Neural crest cell (in vitro differentiated cells): Measurements from ENCODE around the gene SORBS2. TPM values are rescaled to one million over a fixed set of nuclear protein-coding genes. Genes with fewer than 3 reads are reported as not detected.

Experiments used
- DNase-seq: peaks from one replicate; pipeline ENCODE4 v3.0.0; 2021; ENCODE audit warnings: low read depth, mixed read lengths, low spot score
- H3K27ac Mint-ChIP-seq: one replicate; pipeline ENCODE4 v1.8.0; 2021; ENCODE audit warnings: mild to moderate bottlenecking, mixed read lengths; ENCODE audit not compliant: unreplicated experiment
- H3K27me3 Mint-ChIP-seq: 2 replicates; pipeline ENCODE4 v1.8.0; 2021; ENCODE audit warnings: low read depth, mild to moderate bottlenecking, mixed read lengths
- H3K36me3 Mint-ChIP-seq: 2 replicates; pipeline ENCODE4 v1.8.0; 2021; ENCODE audit warnings: low read depth, mild to moderate bottlenecking, mixed read lengths
- H3K4me1 Mint-ChIP-seq: 2 replicates; pipeline ENCODE4 v1.8.0; 2021; ENCODE audit warnings: mixed read lengths
- H3K4me3 Mint-ChIP-seq: one replicate; pipeline ENCODE4 v1.8.0; 2021; ENCODE audit warnings: mild to moderate bottlenecking, mixed read lengths
- H3K9me3 Mint-ChIP-seq: 2 replicates; pipeline ENCODE4 v1.8.0; 2021; ENCODE audit warnings: mixed read lengths
- total RNA-seq: library from RNA; stranded (reverse); gene quantifications from 2 replicates; pipeline ENCODE4 v1.2.1, GENCODE V29; 2021
- TF ChIP-seq, protein P1 (sequence below): fragments of 200-600 bp; sonication (generic); conservative IDR thresholded peaks from 2 replicates; pipeline ENCODE4 v1.5.0; 2021; ENCODE audit warnings: antibody characterized with exemption, mild to moderate bottlenecking

Gene SORBS2
- total RNA-seq, 1 donor from 2014 or later = 42.3 TPM

DNA sequence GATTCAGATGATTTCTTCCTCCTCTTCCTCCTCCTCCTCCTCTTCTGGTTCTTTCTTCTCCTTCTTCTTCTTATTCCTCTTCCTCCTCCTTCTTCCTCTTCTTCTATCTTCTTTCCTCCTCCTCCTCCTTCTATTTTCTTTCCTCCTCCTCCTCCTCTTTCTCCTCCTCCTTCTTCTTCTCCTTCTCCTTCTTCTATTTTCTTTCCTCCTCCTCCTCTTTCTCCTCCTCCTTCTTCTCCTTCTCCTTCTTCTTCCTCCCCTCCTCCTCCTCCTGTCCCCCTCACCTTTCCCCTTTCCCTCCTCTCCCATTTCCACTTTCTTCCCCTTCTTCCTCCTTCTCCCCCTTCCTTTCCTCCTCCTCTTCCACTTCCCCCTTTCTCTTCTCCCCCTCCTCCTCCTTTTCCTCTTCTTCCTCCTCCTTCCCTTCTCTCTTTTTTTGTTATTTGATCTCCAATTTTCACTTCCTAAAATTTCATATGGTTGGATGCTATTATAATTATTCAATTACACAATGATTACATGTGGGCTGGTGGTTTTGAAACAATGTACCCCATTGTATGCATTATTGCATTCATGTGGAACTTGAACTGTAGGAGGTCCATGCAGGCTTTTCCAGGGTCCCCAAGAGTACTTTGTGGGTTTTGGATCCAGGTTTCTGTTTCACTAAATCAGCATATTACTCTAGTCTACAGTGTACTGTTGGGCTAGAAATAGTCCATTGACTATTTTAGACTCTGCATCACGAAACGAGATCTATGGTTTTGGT, 68.1 kb downstream of the SORBS2 start:
- DNase-seq = no peak
- TF ChIP-seq, protein P1, sequence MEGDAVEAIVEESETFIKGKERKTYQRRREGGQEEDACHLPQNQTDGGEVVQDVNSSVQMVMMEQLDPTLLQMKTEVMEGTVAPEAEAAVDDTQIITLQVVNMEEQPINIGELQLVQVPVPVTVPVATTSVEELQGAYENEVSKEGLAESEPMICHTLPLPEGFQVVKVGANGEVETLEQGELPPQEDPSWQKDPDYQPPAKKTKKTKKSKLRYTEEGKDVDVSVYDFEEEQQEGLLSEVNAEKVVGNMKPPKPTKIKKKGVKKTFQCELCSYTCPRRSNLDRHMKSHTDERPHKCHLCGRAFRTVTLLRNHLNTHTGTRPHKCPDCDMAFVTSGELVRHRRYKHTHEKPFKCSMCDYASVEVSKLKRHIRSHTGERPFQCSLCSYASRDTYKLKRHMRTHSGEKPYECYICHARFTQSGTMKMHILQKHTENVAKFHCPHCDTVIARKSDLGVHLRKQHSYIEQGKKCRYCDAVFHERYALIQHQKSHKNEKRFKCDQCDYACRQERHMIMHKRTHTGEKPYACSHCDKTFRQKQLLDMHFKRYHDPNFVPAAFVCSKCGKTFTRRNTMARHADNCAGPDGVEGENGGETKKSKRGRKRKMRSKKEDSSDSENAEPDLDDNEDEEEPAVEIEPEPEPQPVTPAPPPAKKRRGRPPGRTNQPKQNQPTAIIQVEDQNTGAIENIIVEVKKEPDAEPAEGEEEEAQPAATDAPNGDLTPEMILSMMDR = no peak
- Mint-ChIP-seq H3K4me3 (no peak overlapping the region), H3K27ac (no peak overlapping the region), H3K36me3 (peaks cover 2% of the 10 kb centered on the region), H3K4me1 (peaks cover 39% of the 10 kb centered on the region), H3K9me3 (peaks cover 5% of the 10 kb centered on the region), H3K27me3 (no peaks in the 10 kb centered on the region)

DNA sequence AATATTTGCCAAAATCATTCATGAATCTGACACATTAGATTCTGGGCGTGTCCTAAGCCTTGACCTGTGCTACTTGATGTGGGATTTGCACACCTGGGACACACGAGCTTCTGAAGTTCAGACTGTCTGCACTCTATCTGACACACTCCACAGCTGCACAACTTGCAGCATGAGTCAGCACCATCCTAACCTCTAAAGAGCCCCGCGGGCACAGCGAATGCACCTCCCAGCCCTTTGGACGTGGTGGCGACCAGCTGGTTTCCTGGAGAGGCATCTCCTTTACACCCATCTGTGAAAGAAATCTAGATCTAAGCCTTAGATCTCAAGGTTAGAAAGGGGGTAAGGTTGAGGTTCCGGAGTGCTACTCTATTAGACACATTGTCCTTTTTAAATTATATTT, 69.2 kb downstream of the SORBS2 start:
- Mint-ChIP-seq H3K27me3 (no peaks in the 10 kb centered on the region), H3K9me3 (peaks cover 5% of the 10 kb centered on the region), H3K27ac (no peak overlapping the region), H3K4me1 (peaks cover 48% of the 10 kb centered on the region), H3K4me3 (no peak overlapping the region), H3K36me3 (peaks cover 2% of the 10 kb centered on the region)
- TF ChIP-seq, protein P1 = no peak
- DNase-seq = no peak

DNA sequence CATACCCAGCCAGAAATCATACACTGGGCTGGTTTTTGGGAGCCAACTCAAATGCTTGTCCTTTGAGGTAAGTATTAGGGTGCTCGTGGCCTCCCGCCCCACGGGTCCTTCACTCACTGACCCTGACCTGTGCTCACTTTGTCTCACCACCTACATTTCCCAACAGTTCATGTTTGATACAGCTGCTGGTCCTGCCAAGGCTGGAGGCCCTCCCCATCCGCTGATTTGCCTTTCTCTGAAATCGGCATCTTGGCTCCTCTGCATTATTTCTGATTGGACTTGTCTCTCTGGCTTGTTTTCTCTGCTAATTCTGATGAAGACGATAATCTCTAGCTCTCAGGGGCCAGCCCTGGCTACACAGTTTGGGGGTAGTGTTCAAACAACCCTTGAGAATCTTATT, 70.2 kb downstream of the SORBS2 start:
- no peak overlapping the region for H3K4me3 Mint-ChIP-seq
- TF ChIP-seq, protein P1 = no peak
- H3K4me1 Mint-ChIP-seq = peaks cover 57% of the 10 kb centered on the region
- H3K27me3 Mint-ChIP-seq = no peaks in the 10 kb centered on the region
- H3K27ac Mint-ChIP-seq = peak overlapping the region; percentile 53
- peaks cover 5% of the 10 kb centered on the region for H3K9me3 Mint-ChIP-seq
- no peak for DNase-seq
- H3K36me3 Mint-ChIP-seq = peaks cover 2% of the 10 kb centered on the region

DNA sequence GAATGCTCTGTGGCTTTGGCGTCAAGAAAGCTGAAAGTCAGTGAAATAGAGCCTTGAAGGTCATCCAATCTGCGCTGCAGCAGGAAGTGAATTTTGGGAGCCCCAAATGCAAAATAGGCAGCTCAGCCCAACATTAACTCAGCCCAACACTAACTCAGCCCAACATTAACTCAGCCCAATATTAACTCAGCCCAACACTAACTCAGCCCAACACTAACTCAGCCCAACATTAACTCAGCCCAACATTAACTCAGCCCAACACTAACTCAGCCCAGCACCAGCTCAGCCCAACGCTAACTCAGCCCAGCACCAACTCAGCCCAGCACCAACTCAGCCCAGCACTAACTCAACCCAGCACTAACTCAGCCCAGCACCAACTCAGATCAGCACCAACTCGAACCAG, 71.5 kb downstream of the SORBS2 start:
- Mint-ChIP-seq H3K9me3 (peaks cover 5% of the 10 kb centered on the region), H3K27ac (peak overlapping the region; percentile 63), H3K27me3 (no peaks in the 10 kb centered on the region), H3K4me3 (no peak overlapping the region), H3K4me1 (peaks cover 55% of the 10 kb centered on the region), H3K36me3 (peaks cover 2% of the 10 kb centered on the region)
- TF ChIP-seq, protein P1 = no peak
- DNase-seq = no peak

DNA sequence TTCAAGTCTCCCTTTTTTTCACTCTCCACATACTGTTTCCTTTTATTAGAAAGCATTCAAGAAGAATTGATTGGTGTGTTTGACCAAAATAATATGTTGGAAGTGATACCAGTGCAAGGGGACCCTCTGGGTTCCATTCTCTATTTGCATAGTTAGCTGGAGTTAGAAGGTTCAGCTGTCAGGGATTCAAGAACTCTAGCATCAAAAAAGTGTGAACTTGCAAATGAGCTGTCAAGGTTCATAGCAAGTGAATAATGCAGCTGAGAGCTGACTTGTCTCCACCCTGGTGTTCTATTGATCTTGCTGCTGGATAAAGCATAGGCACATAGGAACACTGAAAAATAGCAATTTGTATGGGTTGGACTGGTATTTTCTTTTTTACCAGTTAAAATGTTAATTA, 73.2 kb downstream of the SORBS2 start:
- Mint-ChIP-seq H3K27me3 (no peaks in the 10 kb centered on the region), H3K4me3 (peak overlapping the region; percentile 56), H3K4me1 (peaks cover 55% of the 10 kb centered on the region), H3K9me3 (peaks cover 5% of the 10 kb centered on the region), H3K27ac (no peak overlapping the region), H3K36me3 (peaks cover 5% of the 10 kb centered on the region)
- no peak for DNase-seq
- TF ChIP-seq, protein P1 = no peak
